HEK293 (cell line): ENCODE data around the gene TOR3A.
"Not testable (repeated sequence)": the region's sequence is repeated elsewhere in the genome, so short reads cannot be mapped to it uniquely, and the experiment has no call there.

ENCODE experiments used
- CTCF ChIA-PET: fragments of 350-600 bp; formaldehyde crosslinking; extraction: SDS; loops from one replicate; lab custom pipeline; 2021; ENCODE audit warnings: antibody characterized with exemption; lab: Yijun Ruan, JAX
- POLR2A ChIA-PET: fragments of 300-600 bp; formaldehyde crosslinking; extraction: SDS; loops from one replicate; lab custom pipeline; 2020; ENCODE audit warnings: antibody characterized with exemption, inconsistent platforms; lab: Yijun Ruan, JAX
- H3K27ac ChIP-seq: fragments of 200-500 bp; sonication (Bioruptor generic); 2 replicates; pipeline ENCODE4 v1.5.1; 2014; ENCODE audit warnings: low read depth, low read length, control low read depth, inconsistent platforms; ENCODE audit errors: extremely low read depth
- H3K36me3 ChIP-seq, 2 experiments: fragments of 200-500 bp in 1 of 2; sonication (Bioruptor generic) in 1 of 2; 1 replicate in 1 of 2; 2 replicates in 1 of 2; pipeline ENCODE4 v1.5.1; 2014 to 2017; ENCODE audit warnings: inconsistent platforms in 2 of 2, low read length in 2 of 2; ENCODE audit not compliant: control insufficient read depth in 2 of 2, insufficient read depth in 1 of 2
- H3K4me1 ChIP-seq: fragments of 200-500 bp; sonication (Bioruptor generic); 2 replicates; pipeline ENCODE4 v1.5.1; 2014; ENCODE audit warnings: mild to moderate bottlenecking, low read length, inconsistent platforms; ENCODE audit not compliant: control insufficient read depth, insufficient read depth
- H3K4me3 ChIP-seq: 2 replicates; pipeline ENCODE4 v1.5.1; 2011; ENCODE audit warnings: low read depth, mild to moderate bottlenecking, control low read depth, low read length, moderate library complexity
- H3K9me3 ChIP-seq: fragments of 200-500 bp; sonication (Bioruptor generic); 2 replicates; pipeline ENCODE4 v1.5.1; 2014; ENCODE audit warnings: low read depth, low read length, inconsistent platforms; ENCODE audit not compliant: control insufficient read depth, insufficient read depth
- PRDM1 ChIP-seq: fragments of 450-650 bp; formaldehyde crosslinking; IDR thresholded peaks from 2 replicates; pipeline ENCODE4; 2016; ENCODE audit warnings: missing biosample characterization, missing genetic modification characterization
- SCRT2 ChIP-seq: fragments of 450-650 bp; formaldehyde crosslinking; IDR thresholded peaks from 2 replicates; pipeline ENCODE4 v1.5.1; 2016; ENCODE audit warnings: missing biosample characterization, missing genetic modification characterization
- SETDB1 ChIP-seq: IDR thresholded peaks from one replicate; pipeline ENCODE4 v1.6.1; 2017; ENCODE audit warnings: mild to moderate bottlenecking, low read length, moderate library complexity, mixed read lengths; ENCODE audit not compliant: insufficient read length
- TRIM28 ChIP-seq: IDR thresholded peaks from 2 replicates; pipeline ENCODE4 v1.6.1; 2011; ENCODE audit warnings: low read length, control low read depth, borderline replicate concordance
- ZBTB21 ChIP-seq: fragments of 450-650 bp; formaldehyde crosslinking; IDR thresholded peaks from 2 replicates; pipeline ENCODE4 v1.5.1; 2017; ENCODE audit warnings: missing biosample characterization, missing genetic modification characterization
- ZBTB7A ChIP-seq: fragments of 450-650 bp; formaldehyde crosslinking; IDR thresholded peaks from 2 replicates; pipeline ENCODE4 v1.5.1; 2016; ENCODE audit warnings: low read depth, missing biosample characterization, missing genetic modification characterization
- ZFP69B ChIP-seq: fragments of 450-650 bp; formaldehyde crosslinking; IDR thresholded peaks from 2 replicates; pipeline ENCODE4 v1.5.1; 2016; ENCODE audit warnings: missing biosample characterization, missing genetic modification characterization
- ZNF155 ChIP-seq: fragments of 450-650 bp; formaldehyde crosslinking; IDR thresholded peaks from 2 replicates; pipeline ENCODE4 v1.5.1; 2016; ENCODE audit warnings: missing biosample characterization, missing genetic modification characterization
- ZNF157 ChIP-seq: fragments of 450-650 bp; formaldehyde crosslinking; IDR thresholded peaks from 2 replicates; pipeline ENCODE4 v1.5.1; 2016; ENCODE audit warnings: missing biosample characterization, missing genetic modification characterization
- ZNF175 ChIP-seq: fragments of 450-650 bp; formaldehyde crosslinking; IDR thresholded peaks from 2 replicates; pipeline ENCODE4 v1.5.1; 2016; ENCODE audit warnings: missing biosample characterization, missing genetic modification characterization
- ZNF202 ChIP-seq: fragments of 450-650 bp; formaldehyde crosslinking; IDR thresholded peaks from 2 replicates; pipeline ENCODE4 v1.5.1; 2016; ENCODE audit warnings: missing biosample characterization, missing genetic modification characterization, borderline replicate concordance
- ZNF266 ChIP-seq: fragments of 450-650 bp; formaldehyde crosslinking; IDR thresholded peaks from 2 replicates; pipeline ENCODE4 v1.5.1; 2016; ENCODE audit warnings: missing biosample characterization, missing genetic modification characterization, low read depth
- ZNF514 ChIP-seq: fragments of 450-650 bp; formaldehyde crosslinking; IDR thresholded peaks from 2 replicates; pipeline ENCODE4 v1.5.1; 2016; ENCODE audit warnings: missing biosample characterization, missing genetic modification characterization
- ZNF560 ChIP-seq: fragments of 450-650 bp; formaldehyde crosslinking; IDR thresholded peaks from 2 replicates; pipeline ENCODE4 v1.5.1; 2017; ENCODE audit warnings: missing biosample characterization, missing genetic modification characterization, borderline replicate concordance
- ZNF600 ChIP-seq: fragments of 450-650 bp; formaldehyde crosslinking; IDR thresholded peaks from 2 replicates; pipeline ENCODE4 v1.5.1; 2016; ENCODE audit warnings: missing biosample characterization, missing genetic modification characterization
- ZNF660 ChIP-seq: fragments of 450-650 bp; IDR thresholded peaks from 2 replicates; pipeline ENCODE4 v1.5.1; 2018; ENCODE audit warnings: missing biosample characterization, mild to moderate bottlenecking, missing genetic modification characterization
- ZNF707 ChIP-seq: fragments of 450-650 bp; formaldehyde crosslinking; IDR thresholded peaks from 2 replicates; pipeline ENCODE4 v1.5.1; 2016; ENCODE audit warnings: missing biosample characterization, missing genetic modification characterization
- ZNF776 ChIP-seq: fragments of 450-650 bp; formaldehyde crosslinking; IDR thresholded peaks from 2 replicates; pipeline ENCODE4 v1.5.0; 2017; ENCODE audit warnings: missing biosample characterization, missing genetic modification characterization, borderline replicate concordance
- ZNF830 ChIP-seq: fragments of 450-650 bp; IDR thresholded peaks from 2 replicates; pipeline ENCODE4 v1.5.0; 2018; ENCODE audit warnings: missing biosample characterization, missing genetic modification characterization, low read depth, mild to moderate bottlenecking, moderate library complexity
- ZNF837 ChIP-seq: fragments of 450-650 bp; formaldehyde crosslinking; IDR thresholded peaks from 2 replicates; pipeline ENCODE4 v1.5.1; 2016; ENCODE audit warnings: missing biosample characterization, missing genetic modification characterization
- ZXDB ChIP-seq: fragments of 450-650 bp; formaldehyde crosslinking; IDR thresholded peaks from 2 replicates; pipeline ENCODE4 v1.5.1; 2016; ENCODE audit warnings: missing biosample characterization, missing genetic modification characterization
- TF ChIP-seq, protein P1 (sequence below): fragments of 450-650 bp; formaldehyde crosslinking; IDR thresholded peaks from 2 replicates; pipeline ENCODE4 v1.5.1; 2017; ENCODE audit warnings: missing biosample characterization, missing genetic modification characterization
- TF ChIP-seq, protein P2 (sequence below): fragments of 450-650 bp; formaldehyde crosslinking; optimal IDR thresholded peaks from 2 replicates; pipeline ENCODE3; 2016; ENCODE audit warnings: missing biosample characterization, mild to moderate bottlenecking, missing genetic modification characterization
- TF ChIP-seq, protein P3 (sequence below): fragments of 450-650 bp; formaldehyde crosslinking; IDR thresholded peaks from 2 replicates; pipeline ENCODE4 v1.5.1; 2016; ENCODE audit warnings: missing biosample characterization, missing genetic modification characterization
- TF ChIP-seq, protein P4 (sequence below): fragments of 450-650 bp; formaldehyde crosslinking; IDR thresholded peaks from 2 replicates; pipeline ENCODE4 v1.5.1; 2016; ENCODE audit warnings: missing biosample characterization, missing genetic modification characterization
- TF ChIP-seq, protein P5 (sequence below): fragments of 450-650 bp; formaldehyde crosslinking; IDR thresholded peaks from 2 replicates; pipeline ENCODE4 v1.5.1; 2016; ENCODE audit warnings: missing biosample characterization, missing genetic modification characterization, borderline replicate concordance
- TF ChIP-seq, protein P6 (sequence below): fragments of 450-650 bp; formaldehyde crosslinking; IDR thresholded peaks from 2 replicates; pipeline ENCODE4 v1.5.1; 2016; ENCODE audit warnings: missing biosample characterization, missing genetic modification characterization

Gene TOR3A

DNA sequence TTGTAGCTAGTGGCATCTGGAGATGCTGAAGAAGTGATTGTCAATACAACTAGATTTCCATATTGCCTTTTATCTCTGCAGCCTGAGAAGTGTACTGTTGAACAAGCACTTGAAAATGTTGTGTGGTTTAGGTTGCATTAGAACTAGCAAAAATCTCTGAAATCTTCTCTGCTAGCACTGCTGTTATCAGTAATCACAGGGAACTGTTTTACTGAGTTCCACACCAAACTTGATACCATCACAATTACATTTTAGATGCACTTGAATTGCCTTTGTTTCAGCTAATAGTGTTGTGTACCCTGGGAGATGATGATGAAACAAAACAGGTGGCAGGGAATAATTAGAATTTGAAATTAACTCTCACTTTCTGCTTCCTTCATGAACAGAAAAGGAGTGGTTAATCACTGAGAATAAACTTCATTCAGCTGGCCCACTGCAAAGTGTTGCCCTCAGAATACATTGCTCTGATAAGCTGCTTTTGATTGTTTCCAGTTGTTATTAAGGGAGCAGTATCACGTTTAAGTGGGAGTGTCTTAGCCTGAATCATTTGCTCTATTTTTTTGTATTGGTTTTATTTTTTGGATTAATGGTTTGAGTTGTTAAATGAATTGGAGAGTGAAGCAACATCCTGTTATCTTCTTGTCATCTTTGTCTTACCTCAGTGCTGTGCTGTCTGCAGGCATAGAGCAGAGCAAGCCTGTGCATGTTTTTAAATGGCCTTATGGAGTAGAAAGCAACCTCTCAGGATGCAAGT lies 43.2 kb upstream of the TOR3A start (continued):
- TF ChIP-seq, protein P1, sequence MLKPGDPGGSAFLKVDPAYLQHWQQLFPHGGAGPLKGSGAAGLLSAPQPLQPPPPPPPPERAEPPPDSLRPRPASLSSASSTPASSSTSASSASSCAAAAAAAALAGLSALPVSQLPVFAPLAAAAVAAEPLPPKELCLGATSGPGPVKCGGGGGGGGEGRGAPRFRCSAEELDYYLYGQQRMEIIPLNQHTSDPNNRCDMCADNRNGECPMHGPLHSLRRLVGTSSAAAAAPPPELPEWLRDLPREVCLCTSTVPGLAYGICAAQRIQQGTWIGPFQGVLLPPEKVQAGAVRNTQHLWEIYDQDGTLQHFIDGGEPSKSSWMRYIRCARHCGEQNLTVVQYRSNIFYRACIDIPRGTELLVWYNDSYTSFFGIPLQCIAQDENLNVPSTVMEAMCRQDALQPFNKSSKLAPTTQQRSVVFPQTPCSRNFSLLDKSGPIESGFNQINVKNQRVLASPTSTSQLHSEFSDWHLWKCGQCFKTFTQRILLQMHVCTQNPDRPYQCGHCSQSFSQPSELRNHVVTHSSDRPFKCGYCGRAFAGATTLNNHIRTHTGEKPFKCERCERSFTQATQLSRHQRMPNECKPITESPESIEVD (tag by site-specific recombination) = peak; percentile 54
- TF ChIP-seq ZNF175 (tag by site-specific recombination) = no peak
- TF ChIP-seq ZBTB21 (tag by site-specific recombination) = no peak
- no peak for TF ChIP-seq ZNF830 (tag by site-specific recombination)
- no peak for TF ChIP-seq ZBTB7A (tag by site-specific recombination)
- TF ChIP-seq SCRT2 = no peak
- TF ChIP-seq ZNF707 = no peak
- TF ChIP-seq, protein P2, sequence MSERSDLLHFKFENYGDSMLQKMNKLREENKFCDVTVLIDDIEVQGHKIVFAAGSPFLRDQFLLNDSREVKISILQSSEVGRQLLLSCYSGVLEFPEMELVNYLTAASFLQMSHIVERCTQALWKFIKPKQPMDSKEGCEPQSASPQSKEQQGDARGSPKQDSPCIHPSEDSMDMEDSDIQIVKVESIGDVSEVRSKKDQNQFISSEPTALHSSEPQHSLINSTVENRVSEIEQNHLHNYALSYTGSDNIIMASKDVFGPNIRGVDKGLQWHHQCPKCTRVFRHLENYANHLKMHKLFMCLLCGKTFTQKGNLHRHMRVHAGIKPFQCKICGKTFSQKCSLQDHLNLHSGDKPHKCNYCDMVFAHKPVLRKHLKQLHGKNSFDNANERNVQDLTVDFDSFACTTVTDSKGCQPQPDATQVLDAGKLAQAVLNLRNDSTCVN (tag by site-specific recombination) = no peak
- no peak for TF ChIP-seq ZNF514 (tag by site-specific recombination)
- no peak for TF ChIP-seq ZNF202 (tag by site-specific recombination)
- peak; percentile 33; the same call in 1 of the 2 replicates for TF ChIP-seq PRDM1 (tag by site-specific recombination)
- TF ChIP-seq, protein P3, sequence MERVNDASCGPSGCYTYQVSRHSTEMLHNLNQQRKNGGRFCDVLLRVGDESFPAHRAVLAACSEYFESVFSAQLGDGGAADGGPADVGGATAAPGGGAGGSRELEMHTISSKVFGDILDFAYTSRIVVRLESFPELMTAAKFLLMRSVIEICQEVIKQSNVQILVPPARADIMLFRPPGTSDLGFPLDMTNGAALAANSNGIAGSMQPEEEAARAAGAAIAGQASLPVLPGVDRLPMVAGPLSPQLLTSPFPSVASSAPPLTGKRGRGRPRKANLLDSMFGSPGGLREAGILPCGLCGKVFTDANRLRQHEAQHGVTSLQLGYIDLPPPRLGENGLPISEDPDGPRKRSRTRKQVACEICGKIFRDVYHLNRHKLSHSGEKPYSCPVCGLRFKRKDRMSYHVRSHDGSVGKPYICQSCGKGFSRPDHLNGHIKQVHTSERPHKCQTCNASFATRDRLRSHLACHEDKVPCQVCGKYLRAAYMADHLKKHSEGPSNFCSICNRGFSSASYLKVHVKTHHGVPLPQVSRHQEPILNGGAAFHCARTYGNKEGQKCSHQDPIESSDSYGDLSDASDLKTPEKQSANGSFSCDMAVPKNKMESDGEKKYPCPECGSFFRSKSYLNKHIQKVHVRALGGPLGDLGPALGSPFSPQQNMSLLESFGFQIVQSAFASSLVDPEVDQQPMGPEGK (tag by site-specific recombination) = no peak
- no peak for TF ChIP-seq ZNF266
- TF ChIP-seq ZNF560 = no peak
- TF ChIP-seq TRIM28 = no peak
- TF ChIP-seq ZNF660 (tag by site-specific recombination) = no peak
- TF ChIP-seq, protein P4, sequence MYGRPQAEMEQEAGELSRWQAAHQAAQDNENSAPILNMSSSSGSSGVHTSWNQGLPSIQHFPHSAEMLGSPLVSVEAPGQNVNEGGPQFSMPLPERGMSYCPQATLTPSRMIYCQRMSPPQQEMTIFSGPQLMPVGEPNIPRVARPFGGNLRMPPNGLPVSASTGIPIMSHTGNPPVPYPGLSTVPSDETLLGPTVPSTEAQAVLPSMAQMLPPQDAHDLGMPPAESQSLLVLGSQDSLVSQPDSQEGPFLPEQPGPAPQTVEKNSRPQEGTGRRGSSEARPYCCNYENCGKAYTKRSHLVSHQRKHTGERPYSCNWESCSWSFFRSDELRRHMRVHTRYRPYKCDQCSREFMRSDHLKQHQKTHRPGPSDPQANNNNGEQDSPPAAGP (tag by site-specific recombination) = no peak
- TF ChIP-seq ZFP69B (tag by site-specific recombination) = no peak
- no peak for TF ChIP-seq ZNF776 (tag by site-specific recombination)
- TF ChIP-seq ZNF155 (tag by site-specific recombination) = no peak
- TF ChIP-seq, protein P5, sequence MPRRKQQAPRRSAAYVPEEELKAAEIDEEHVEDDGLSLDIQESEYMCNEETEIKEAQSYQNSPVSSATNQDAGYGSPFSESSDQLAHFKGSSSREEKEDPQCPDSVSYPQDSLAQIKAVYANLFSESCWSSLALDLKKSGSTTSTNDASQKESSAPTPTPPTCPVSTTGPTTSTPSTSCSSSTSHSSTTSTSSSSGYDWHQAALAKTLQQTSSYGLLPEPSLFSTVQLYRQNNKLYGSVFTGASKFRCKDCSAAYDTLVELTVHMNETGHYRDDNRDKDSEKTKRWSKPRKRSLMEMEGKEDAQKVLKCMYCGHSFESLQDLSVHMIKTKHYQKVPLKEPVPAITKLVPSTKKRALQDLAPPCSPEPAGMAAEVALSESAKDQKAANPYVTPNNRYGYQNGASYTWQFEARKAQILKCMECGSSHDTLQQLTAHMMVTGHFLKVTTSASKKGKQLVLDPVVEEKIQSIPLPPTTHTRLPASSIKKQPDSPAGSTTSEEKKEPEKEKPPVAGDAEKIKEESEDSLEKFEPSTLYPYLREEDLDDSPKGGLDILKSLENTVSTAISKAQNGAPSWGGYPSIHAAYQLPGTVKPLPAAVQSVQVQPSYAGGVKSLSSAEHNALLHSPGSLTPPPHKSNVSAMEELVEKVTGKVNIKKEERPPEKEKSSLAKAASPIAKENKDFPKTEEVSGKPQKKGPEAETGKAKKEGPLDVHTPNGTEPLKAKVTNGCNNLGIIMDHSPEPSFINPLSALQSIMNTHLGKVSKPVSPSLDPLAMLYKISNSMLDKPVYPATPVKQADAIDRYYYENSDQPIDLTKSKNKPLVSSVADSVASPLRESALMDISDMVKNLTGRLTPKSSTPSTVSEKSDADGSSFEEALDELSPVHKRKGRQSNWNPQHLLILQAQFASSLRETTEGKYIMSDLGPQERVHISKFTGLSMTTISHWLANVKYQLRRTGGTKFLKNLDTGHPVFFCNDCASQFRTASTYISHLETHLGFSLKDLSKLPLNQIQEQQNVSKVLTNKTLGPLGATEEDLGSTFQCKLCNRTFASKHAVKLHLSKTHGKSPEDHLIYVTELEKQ = no peak
- 0 out of 2 replicates have a peak, but pooled peaks have one; percentile 15 for TF ChIP-seq ZNF600
- peak; percentile 53 for TF ChIP-seq SETDB1
- TF ChIP-seq ZXDB (tag by site-specific recombination) = no peak
- TF ChIP-seq ZNF157 = no peak
- TF ChIP-seq, protein P6, sequence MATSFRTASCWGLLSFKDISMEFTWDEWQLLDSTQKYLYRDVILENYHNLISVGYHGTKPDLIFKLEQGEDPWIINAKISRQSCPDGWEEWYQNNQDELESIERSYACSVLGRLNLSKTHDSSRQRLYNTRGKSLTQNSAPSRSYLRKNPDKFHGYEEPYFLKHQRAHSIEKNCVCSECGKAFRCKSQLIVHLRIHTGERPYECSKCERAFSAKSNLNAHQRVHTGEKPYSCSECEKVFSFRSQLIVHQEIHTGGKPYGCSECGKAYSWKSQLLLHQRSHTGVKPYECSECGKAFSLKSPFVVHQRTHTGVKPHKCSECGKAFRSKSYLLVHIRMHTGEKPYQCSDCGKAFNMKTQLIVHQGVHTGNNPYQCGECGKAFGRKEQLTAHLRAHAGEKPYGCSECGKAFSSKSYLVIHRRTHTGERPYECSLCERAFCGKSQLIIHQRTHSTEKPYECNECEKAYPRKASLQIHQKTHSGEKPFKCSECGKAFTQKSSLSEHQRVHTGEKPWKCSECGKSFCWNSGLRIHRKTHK (tag by site-specific recombination) = no peak
- no peak for TF ChIP-seq ZNF837 (tag by site-specific recombination)

DNA sequence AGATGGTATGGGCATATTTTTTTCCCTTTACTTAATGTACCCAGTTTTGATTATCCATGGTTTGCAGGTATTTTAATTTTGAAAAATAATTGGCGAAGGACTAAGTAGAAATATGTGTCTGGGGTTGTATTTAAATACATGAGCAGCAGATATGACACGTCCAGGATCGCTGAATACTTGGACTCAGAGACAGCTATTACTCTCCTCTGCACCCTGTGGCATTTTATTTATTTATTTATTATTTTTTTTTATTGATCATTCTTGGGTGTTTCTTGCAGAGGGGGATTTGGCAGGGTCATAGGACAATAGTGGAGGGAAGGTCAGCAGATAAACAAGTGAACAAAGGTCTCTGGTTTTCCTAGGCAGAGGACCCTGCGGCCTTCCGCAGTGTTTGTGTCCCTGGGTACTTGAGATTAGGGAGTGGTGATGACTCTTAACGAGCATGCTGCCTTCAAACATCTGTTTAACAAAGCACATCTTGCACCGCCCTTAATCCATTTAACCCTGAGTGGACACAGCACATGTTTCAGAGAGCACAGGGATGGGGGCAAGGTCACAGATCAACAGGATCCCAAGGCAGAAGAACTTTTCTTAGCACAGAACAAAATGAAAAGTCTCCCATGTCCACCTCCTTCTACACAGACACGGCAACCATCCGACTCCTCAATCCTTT lies 42.2 kb upstream of the TOR3A start:
- POLR2A ChIA-PET, H3K27ac ChIP-seq, CTCF ChIA-PET: not testable (repeated sequence)

More for the DNA sequence above, 42.2 kb upstream of the TOR3A start:
- H3K36me3 ChIP-seq, H3K9me3 ChIP-seq, H3K4me1 ChIP-seq, H3K4me3 ChIP-seq: not testable (repeated sequence)
